ENCODE results near the gene KCNQ1. TPM values are rescaled to one million over a fixed set of nuclear protein-coding genes. Genes with fewer than 3 reads are reported as not detected.

Gene KCNQ1
- total and polyA plus RNA-seq, 7 donors, result 1.1 to 25.2 (median 3.8) TPM

DNA sequence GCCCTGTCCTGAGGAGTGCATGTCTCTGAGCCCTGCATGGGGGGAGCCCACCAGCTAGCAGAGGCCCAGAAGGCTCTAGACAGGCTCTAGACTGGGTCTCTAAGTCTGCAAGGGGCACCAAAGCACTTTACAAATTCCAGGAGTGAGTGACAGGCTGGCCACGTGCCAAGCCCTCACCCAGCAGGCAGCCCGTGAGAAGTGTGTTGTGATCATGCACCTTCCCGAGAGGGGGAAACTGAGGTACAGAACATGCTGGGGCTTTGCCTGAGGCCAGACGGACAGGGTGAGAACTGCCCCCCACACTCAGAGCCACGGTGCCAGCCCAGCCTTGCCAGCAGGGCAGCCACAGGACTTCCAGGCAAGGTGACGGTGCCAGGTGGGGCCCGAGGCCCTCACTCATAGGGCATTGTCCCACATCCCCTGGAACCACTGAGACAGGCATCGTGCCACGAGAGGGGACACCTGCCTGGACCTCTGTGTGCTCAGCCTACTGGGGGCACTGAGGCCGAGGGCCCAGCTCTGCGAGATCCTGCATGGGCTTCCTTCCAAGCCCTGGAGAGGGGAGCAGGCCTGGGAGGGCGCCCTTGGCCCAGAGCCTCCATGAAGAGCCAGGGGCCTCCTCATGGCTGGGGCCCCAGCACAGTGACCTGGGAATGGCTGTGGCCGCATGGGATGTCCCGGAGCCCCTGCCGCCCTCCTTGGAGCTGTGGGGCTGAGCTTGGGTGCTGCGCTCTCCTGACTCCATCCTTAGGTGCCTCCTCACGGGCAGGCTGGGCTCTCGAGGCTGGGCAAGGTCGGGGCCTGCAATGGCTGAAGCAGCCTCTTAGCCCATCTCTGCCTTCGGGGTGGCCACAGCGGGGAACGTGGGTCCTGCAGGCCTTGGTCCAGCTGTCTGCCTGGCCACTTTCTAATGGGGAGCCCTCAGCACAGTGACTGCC lies 133.5 kb downstream of the KCNQ1 start:
- WGBS, 2 donors, result 85 to 93% methylated on average over 22 of the region's 22 CpGs
- H3K4me1 ChIP-seq, result no peaks in the 10 kb centered on the region
- DNase-seq, result peak; percentile 60

DNA sequence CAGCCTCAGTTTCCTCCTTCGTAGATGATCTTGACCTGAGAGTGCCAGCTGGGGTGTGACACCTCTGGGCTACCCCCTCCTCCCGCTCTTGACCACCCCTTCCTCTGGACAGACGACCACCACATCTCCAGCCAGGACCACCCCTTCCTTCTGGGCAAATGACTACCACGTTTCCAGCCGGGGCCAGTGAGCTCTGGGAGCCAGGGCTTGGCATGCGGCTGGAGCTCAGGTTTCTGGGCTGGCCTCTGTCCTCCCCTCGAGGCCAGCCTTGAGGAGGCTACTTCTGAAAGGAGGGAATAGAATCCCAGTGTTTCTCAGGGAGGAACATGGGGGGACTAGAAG lies 134.1 kb downstream of the KCNQ1 start:
- intact Hi-C loops (cut with DNase I), result loop anchor here (10.0 kb wide), 1 partner anchor 234 kb away; no protein-coding TSS in a partner anchor
- WGBS, 2 donors, result 85 to 90% methylated on average over 7 of the region's 7 CpGs
- Histone ChIP-seq H3K27me3 (no peaks in the 10 kb centered on the region), H3K9me3 (no peaks in the 10 kb centered on the region), H3K27ac (no peak overlapping the region), H3K4me1 (no peaks in the 10 kb centered on the region), H3K36me3 (no peaks in the 10 kb centered on the region), H3K4me3 (no peak overlapping the region)
- TF ChIP-seq EP300 (IDR thresholded peaks at IDR 0.05) (no peak), POLR2AphosphoS5 (IDR thresholded peaks at IDR 0.05) (no peak), POLR2A (IDR thresholded peaks at IDR 0.05) (no peak)
- TF ChIP-seq, protein P1, sequence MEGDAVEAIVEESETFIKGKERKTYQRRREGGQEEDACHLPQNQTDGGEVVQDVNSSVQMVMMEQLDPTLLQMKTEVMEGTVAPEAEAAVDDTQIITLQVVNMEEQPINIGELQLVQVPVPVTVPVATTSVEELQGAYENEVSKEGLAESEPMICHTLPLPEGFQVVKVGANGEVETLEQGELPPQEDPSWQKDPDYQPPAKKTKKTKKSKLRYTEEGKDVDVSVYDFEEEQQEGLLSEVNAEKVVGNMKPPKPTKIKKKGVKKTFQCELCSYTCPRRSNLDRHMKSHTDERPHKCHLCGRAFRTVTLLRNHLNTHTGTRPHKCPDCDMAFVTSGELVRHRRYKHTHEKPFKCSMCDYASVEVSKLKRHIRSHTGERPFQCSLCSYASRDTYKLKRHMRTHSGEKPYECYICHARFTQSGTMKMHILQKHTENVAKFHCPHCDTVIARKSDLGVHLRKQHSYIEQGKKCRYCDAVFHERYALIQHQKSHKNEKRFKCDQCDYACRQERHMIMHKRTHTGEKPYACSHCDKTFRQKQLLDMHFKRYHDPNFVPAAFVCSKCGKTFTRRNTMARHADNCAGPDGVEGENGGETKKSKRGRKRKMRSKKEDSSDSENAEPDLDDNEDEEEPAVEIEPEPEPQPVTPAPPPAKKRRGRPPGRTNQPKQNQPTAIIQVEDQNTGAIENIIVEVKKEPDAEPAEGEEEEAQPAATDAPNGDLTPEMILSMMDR (IDR thresholded peaks at IDR 0.05), result no peak
- DNase-seq, result peak; percentile 60

More for the DNA sequence above, 133.5 kb downstream of the KCNQ1 start:
- no peaks in the 10 kb centered on the region for H3K9me3 ChIP-seq
- no peak overlapping the region for H3K27ac ChIP-seq
- H3K36me3 ChIP-seq, result no peaks in the 10 kb centered on the region
- intact Hi-C loops (cut with DNase I), result loop anchor here (10.0 kb wide), 1 partner anchor 233 kb away; no protein-coding TSS in a partner anchor
- no peak overlapping the region for H3K4me3 ChIP-seq
- TF ChIP-seq, protein P1 (IDR thresholded peaks at IDR 0.05), result no peak
- TF ChIP-seq POLR2AphosphoS5 (IDR thresholded peaks at IDR 0.05) (no peak), EP300 (IDR thresholded peaks at IDR 0.05) (no peak), POLR2A (IDR thresholded peaks at IDR 0.05) (no peak)
- no peaks in the 10 kb centered on the region for H3K27me3 ChIP-seq

DNA sequence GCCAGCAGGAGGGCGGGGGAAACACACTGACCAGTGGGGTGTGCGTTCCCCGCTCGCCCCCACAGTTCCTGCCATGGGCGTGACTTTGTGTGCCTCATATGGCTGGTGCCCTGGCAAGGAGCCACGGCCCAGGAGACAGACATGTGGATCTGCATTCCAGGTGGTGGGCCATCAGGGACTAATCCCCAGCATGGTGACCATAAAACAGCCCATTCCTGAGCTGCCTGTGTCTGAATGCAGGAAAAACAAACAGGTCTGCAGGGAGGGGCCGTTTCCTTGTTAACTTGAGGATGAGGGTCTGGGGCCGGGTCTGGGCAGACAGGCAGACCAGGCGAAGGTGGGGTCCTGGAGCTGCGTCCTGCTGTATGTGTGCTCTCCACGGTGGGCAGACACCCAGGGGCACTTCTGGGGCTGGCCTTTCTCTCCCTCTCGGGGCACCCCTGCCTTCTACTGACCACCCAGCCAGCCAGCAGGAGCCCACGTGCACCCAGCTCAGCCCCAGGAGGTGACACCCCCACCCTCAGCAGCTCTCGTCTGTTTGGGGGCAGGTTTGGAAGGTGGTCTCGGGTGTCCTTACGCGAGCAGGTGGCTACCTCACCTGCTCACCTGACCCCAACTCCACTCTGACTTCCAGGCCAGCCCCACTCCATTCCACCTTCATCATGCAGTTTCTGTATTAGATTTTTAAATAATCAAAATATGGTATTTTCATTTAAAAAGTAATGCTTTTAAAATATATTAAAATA lies 134.7 kb downstream of the KCNQ1 start:
- no peaks in the 10 kb centered on the region for H3K9me3 ChIP-seq
- intact Hi-C loops (cut with DNase I), result loop anchor here (10.0 kb wide), 1 partner anchor 235 kb away; no protein-coding TSS in a partner anchor
- whole genome bisulfite sequencing, 2 donors, result 80 to 83% methylated on average over 17 of the region's 17 CpGs
- no peak overlapping the region for H3K4me3 ChIP-seq
- no peaks in the 10 kb centered on the region for H3K4me1 ChIP-seq
- H3K27ac ChIP-seq, result no peak overlapping the region
- peak; percentile 48 for DNase-seq
- H3K27me3 ChIP-seq, result no peaks in the 10 kb centered on the region
- no peaks in the 10 kb centered on the region for H3K36me3 ChIP-seq
- TF ChIP-seq EP300 (IDR thresholded peaks at IDR 0.05) (no peak), POLR2AphosphoS5 (IDR thresholded peaks at IDR 0.05) (no peak), POLR2A (IDR thresholded peaks at IDR 0.05) (no peak)
- TF ChIP-seq, protein P1 (IDR thresholded peaks at IDR 0.05), result no peak

DNA sequence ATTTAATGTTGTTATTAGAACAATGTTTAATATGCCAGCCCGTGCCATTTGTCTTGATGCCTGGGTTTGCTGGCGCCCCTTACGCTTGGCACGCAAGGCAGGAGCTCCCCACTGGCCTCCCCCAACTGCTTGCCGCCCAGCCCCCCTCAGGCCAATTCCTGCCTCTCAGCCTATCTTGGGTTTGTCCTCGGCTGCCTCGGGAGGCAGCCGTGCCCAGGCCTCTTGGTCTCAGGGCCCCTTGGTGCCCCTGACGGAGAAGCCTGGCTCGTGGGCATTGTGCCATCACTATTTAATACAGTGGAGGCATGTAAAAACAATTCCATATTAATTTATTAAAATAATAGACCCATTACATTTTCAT lies 135.2 kb downstream of the KCNQ1 start:
- H3K36me3 ChIP-seq, result no peaks in the 10 kb centered on the region
- no peak overlapping the region for H3K27ac ChIP-seq
- H3K4me1 ChIP-seq, result no peaks in the 10 kb centered on the region
- no peak for DNase-seq
- no peak overlapping the region for H3K4me3 ChIP-seq
- no peaks in the 10 kb centered on the region for H3K9me3 ChIP-seq
- WGBS, 2 donors, result 89 to 92% methylated on average over 10 of the region's 10 CpGs
- TF ChIP-seq, protein P1 (IDR thresholded peaks at IDR 0.05), result no peak
- TF ChIP-seq POLR2A (IDR thresholded peaks at IDR 0.05) (no peak), EP300 (IDR thresholded peaks at IDR 0.05) (no peak), POLR2AphosphoS5 (IDR thresholded peaks at IDR 0.05) (no peak)
- intact Hi-C loops (cut with DNase I), result no loop called here
- H3K27me3 ChIP-seq, result no peaks in the 10 kb centered on the region

All from sigmoid colon (tissue), 7 donors.